Measurements from ENCODE around the gene TSR3. TPM values are rescaled to one million over a fixed set of nuclear protein-coding genes. Genes with fewer than 3 reads are reported as not detected.

TSR3 gene
- total RNA-seq, 1 experiment from 2014 or later: 58.8 TPM

GRCh38 chr16:1301562-1301961 is 50.1 kb downstream of the TSR3 start:
- no peak overlapping the region for H3K4ac ChIP-seq (ENCODE audit: low read depth, low read length)
- DNase-seq: no peak
- no peak overlapping the region for H3K14ac ChIP-seq (ENCODE audit: insufficient read depth, low read length)
- Mint-ChIP-seq H3K9me3 (peaks cover 0 to 4% of the 10 kb centered on the region in 2 experiments; a peak in 1 of 5 replicates), H3K4me1 (peaks cover 14 to 33% of the 10 kb centered on the region in 2 experiments), H3K36me3 (ENCODE audit: insufficient read depth in 1 of 3, low read depth in 3 of 3) (no peaks in the 10 kb centered on the region; a peak in 2 of 7 replicates), H3K27ac (no peak overlapping the region; a peak in 1 of 7 replicates), H3K4me3 (peak overlapping the region in 1 of 2 experiments; percentile 44; a peak in 1 of 5 replicates), H3K27me3 (ENCODE audit: low read depth) (peaks cover 30% of the 10 kb centered on the region)
- no peak overlapping the region for H3K27ac ChIP-seq (ENCODE audit: insufficient read length, low read depth, low read length)
- no peaks in the 10 kb centered on the region for H3K9me3 ChIP-seq (ENCODE audit: control insufficient read depth, low read depth, low read length)
- no peak overlapping the region for H2AK5ac ChIP-seq (ENCODE audit: insufficient read length, low read length)
- no peaks in the 10 kb centered on the region for H3K23me2 ChIP-seq (ENCODE audit: insufficient read length, low read depth, low read length, poor library complexity, severe bottlenecking)
- H4K8ac ChIP-seq (replicated peaks; ENCODE audit: insufficient read length, low read depth, low read length): no peak overlapping the region
- no peaks in the 10 kb centered on the region for H3K27me3 ChIP-seq (ENCODE audit: insufficient read depth, low read length)
- H3K18ac ChIP-seq (ENCODE audit: insufficient read length, low read depth, low read length): no peak overlapping the region
- H3K4me1 ChIP-seq (ENCODE audit: insufficient read depth, low read length): no peaks in the 10 kb centered on the region; the same call in 1 of the 2 replicates
- no peak overlapping the region for H2BK120ac ChIP-seq (ENCODE audit: low read depth, low read length, poor library complexity, severe bottlenecking)
- H2AFZ ChIP-seq (ENCODE audit: low read length): no peak overlapping the region
- WGBS (ENCODE audit: extremely low coverage, insufficient read length, low lambda C conversion rate): no CpG with 5 or more reads among the region's 12 CpGs
- H4K20me1 ChIP-seq (ENCODE audit: control insufficient read depth, insufficient read depth, insufficient read length): no peaks in the 10 kb centered on the region
- H3K79me1 ChIP-seq (ENCODE audit: insufficient read depth, low read depth, low read length, poor library complexity, severe bottlenecking): no peaks in the 10 kb centered on the region
- H2BK5ac ChIP-seq (ENCODE audit: insufficient read length, low read length): no peak overlapping the region
- no peak overlapping the region for H3K9ac ChIP-seq (ENCODE audit: extremely low read depth, insufficient read length, low read length)
- H2BK20ac ChIP-seq (ENCODE audit: low read depth, low read length, poor library complexity, severe bottlenecking): no peak overlapping the region
- H2BK12ac ChIP-seq (ENCODE audit: insufficient read length, low read depth, low read length): no peak overlapping the region
- no peak overlapping the region for H3K23ac ChIP-seq (ENCODE audit: insufficient read length, low read depth, low read length)
- no peak for TF ChIP-seq CTCF (conservative IDR thresholded peaks at IDR 0.05)
- H4K91ac ChIP-seq (ENCODE audit: insufficient read length, low read depth, low read length): no peak overlapping the region
- no peak overlapping the region for H3K4me2 ChIP-seq (ENCODE audit: insufficient read depth, insufficient read length, low read length)
- no peak overlapping the region for H4K5ac ChIP-seq (ENCODE audit: insufficient read length, low read depth, low read length)
- H3K79me2 ChIP-seq (ENCODE audit: insufficient read depth, low read length): no peaks in the 10 kb centered on the region
- H2BK15ac ChIP-seq (ENCODE audit: low read depth, low read length): no peak overlapping the region
- no peak overlapping the region for H3T11ph ChIP-seq (ENCODE audit: low read length)
- H3K56ac ChIP-seq (ENCODE audit: insufficient read length, low read depth, low read length): no peak overlapping the region
